IPS DF 4.7 (cell line): Measurements from ENCODE around the gene APBB3.
"Not testable (repeated sequence)": the region's sequence is repeated elsewhere in the genome, so short reads cannot be mapped to it uniquely, and the experiment has no call there.

Source experiments
- DNase-seq: peaks from one replicate; pipeline ENCODE4 v3.0.0-alpha.2; 2013; ENCODE audit warnings: low spot score; ENCODE audit errors: extremely low read depth

The APBB3 gene, protein sequence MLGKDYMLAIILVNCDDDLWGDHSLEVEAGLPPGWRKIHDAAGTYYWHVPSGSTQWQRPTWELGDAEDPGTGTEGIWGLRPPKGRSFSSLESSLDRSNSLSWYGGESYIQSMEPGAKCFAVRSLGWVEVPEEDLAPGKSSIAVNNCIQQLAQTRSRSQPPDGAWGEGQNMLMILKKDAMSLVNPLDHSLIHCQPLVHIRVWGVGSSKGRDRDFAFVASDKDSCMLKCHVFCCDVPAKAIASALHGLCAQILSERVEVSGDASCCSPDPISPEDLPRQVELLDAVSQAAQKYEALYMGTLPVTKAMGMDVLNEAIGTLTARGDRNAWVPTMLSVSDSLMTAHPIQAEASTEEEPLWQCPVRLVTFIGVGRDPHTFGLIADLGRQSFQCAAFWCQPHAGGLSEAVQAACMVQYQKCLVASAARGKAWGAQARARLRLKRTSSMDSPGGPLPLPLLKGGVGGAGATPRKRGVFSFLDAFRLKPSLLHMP

DNA sequence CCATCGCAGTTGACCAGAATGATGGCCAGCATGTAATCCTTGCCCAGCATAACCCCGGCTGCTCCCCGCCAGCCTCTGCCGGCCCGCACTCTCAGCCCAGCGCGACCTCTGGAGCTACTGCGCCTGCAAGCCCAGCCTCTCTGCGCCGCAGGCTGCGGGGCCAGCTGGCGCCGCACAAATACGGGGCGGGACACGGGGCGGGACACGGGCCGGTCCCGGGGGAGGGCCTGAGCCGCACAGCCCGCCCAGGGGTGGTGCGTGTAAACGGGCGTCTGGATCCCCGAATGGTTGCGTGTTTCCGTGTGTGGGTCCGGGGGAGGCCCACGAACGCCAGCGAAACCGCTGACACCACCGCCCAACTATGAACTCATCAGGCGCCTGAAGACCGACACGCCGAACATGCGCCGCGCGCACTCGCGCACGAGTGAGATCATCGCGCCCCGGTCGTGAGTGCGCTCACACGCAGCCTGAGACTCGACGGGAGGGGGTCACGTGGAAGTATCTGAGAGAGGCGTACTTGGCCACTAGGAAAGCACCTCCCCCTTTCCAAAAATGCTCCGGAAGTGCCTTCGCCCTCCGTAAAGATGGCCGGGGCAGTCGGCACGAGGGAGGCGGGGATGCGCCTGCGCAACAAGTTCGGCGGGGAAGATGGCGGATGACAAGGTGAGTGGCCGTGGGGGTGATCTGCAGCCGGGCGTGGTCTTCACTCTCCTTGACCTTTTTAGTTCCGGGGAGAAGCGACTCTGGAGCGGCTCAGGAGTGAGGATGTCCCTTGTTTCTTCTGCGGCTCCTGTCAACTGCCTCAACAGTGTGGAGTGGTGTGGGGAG is at the start of gene APBB3, which contains the start of gene SLC35A4:
TSS of gene APBB3 (minus strand) at position 403 of the 828 bp plus-strand sequence. CDS start at position 50, 353 bp downstream.
TSS of gene SLC35A4 (plus strand) at position 633 of the 828 bp plus-strand sequence. CDS start 2,342 bp downstream, outside the sequence.
- peak; percentile 93 for DNase-seq

DNA sequence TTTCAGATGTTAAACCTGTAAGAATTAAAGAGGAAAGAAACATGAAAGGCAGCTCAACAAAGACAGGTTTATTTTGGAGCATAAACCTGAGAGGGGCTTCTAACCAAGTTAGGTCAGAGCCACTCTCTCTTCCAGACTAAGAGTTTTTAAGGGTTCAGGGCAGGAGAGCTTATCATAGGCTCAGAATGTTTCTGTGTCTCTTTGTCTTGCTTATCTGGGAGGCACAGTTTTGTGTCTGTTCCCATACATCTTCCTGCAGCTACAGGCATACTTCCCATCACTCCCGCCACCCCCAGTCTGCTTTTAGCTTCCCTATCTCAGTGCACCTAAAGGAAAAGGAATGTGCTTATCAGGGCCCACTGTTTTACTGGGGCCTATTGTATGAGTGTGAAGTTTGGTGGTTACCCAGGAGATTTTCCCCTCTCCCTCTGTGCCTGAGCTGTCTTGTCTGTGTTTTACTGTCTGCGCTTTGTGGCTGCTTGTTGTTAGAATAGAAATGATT is 46.7 kb upstream of the APBB3 start:
- no peak for DNase-seq

DNA sequence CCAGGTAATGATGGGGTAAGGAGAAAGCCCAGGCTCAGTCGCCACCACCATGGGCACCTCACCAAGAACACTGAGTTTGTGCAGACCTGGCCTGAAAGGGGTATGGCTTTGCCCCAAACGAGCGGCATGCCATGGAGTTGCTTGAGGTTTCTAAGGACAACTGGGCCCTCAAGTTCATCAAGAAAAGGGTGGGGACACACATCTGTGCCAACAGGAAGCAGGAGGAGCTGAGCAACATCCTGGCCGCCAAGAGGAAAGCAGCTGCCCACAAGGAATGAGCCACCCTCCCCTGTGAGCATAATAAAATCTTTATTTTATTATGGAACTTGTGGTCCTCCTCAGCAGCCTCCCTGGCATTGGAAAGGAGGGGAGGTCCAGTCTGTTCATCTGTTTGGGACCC is 44.7 kb upstream of the APBB3 start:
- no peak for DNase-seq

DNA sequence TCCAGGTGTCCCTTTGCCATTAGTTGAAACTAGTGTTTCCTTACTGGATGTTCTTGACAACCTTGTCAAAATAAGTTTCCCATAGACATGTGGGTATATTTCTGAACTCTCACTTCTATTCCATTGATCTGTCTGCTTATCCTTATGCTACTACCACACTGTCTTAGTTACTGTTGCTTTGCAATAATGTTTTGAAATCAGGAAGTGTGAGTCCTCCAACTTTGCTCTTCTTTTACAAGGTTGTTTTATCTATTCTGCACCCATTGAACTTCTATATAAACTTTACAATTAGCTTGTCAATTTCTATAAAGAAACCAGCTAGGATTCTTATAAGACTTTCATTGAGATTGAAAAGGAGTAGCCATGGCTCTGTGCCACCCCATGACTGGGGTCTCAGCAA is 44.3 kb upstream of the APBB3 start:
- DNase-seq, result no peak

DNA sequence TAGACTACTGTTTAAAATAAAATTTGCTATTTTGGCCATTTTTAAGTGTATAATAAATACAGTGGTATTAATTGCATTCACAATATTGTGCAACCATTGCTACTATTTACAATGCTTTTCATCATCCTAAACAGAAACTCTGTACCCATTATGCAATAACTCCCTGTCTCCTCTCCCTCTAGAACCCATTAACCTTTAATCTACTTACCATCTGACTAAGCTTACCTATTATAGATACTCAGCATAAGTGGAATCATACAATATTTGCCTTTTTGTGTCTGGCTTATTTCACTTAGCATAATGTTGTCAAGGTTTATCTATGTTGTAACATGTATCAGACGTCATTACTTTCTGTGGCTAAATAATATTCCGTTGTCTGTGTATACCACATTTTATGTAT is 42.6 kb upstream of the APBB3 start:
- DNase-seq, result no peak

DNA sequence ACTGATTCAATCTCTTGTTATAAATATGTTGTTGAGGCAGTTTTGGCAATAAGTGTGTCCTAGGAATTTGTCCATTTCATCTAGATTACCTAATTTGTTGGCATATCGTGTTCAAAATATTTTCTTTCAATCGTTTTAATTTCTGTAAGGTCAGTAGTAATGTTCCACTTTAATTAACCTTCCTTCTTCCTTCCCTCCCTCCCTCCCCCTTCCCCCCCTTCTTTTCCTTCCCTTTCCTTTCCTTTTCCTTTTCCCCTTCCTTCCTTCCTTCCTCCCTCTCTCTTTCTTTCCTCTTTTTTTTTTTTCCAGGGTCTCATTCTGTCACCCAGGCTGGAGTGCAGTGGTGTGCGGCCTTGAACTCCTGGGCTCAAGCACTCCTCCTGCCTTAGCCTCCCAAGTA is 41.5 kb upstream of the APBB3 start:
- no peak for DNase-seq

DNA sequence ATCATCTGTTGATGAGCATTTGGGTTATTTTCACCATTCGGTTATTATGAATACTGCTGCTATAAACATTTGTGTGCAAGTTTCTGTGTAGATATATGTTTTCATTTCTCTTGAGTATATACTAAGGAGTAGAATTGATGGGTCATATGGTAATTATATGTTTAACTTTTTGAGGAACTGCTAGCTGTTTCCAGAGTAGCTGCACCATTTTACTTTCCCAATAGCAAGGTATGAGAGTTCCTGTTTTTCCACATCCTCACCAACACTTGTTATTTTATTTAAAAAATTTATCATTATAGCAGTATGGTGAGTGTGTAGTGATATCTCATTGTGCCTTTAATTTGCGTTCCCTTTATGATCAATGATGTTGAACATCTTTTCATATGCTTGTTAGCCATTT is 39.3 kb upstream of the APBB3 start:
- no peak for DNase-seq

DNA sequence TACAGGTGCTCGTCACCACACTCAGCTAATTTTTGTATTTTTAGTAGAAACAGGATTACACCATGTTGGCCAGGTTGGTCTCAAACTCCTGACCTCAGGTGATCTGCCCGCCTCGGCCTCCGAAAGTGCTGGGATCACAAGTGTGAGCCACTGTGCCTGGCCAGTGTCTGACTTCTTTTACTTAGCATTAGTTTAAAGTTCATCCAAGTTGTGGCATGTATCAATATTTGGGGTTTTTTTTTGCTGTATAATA is 39.0 kb upstream of the APBB3 start:
- not testable (repeated sequence) for DNase-seq

DNA sequence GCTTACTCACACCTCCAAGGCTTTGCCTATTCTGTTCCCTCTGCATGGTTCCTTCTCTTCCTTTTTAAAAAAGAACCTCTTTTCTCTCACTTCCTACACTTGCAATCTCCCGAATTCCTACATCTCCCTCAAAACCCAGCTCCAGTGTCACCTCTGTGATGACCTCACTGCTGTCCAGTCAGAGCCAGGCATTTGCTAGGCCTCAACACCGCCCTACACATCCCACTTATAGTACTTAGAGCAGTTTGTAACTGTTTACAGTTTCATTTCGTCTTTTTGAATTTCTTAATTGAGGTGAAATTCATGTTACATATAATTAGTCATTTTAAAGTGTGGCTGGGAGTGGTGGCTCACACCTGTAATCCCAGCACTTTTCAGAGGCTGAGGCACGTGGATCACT is 37.7 kb upstream of the APBB3 start:
- DNase-seq, result no peak

DNA sequence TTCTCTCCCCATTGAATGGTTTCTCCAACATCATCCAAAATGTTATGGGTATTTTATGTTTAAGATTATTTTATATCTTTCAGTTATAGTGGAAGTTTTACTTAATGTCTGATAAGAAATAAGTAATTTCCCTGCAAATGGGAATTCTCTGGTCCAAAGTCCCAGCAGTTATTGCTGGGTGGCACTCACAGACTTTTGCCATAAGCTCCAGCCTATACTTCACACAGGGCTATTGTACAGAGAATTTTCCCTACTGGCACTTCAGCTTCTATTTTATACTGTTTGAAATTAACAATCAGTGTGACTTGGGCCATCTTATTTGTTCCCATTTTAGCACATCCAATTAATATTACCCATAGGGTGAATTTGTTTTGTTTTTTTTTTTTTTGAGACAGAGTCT is 35.7 kb upstream of the APBB3 start:
- no peak for DNase-seq

DNA sequence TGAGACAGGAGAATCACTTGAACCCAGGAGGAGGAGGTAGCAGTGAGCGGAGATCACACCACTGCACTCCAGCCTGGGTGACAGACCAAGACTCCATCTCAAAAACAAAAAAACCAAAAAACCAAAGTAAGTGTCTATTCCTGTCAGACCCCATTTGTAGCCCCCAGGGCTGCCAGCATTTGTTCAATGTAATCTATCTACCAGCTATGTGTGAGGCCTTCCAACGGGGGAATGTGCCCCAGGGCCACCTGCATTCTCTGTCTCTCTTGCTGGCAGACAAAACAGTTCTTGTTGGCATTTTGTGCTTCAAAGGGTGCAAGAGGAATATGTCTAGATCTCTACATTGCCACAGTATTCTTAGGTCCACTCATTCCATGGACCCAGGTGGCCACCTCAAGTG is 34.4 kb upstream of the APBB3 start:
- DNase-seq, result no peak

DNA sequence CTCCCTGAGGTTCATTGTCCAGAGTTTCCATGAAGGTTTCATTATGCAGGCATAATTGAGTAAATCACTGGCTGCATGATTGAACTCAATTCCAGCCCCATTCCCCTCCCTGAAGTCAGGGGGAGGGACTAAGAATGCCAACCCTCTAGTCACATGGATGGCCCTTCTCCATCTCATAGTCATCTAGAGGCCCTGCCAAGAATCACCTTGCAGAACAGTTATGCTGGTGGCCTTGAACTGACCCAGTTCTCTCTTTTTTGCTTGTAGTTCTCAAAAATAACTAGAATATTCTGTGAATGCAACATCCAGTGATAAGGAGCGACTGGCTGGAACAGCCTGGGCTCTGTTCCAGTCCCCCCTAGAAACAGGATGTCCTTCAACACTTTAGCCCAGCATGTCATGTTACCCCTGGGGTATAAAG is 31.9 kb upstream of the APBB3 start:
- no peak for DNase-seq

DNA sequence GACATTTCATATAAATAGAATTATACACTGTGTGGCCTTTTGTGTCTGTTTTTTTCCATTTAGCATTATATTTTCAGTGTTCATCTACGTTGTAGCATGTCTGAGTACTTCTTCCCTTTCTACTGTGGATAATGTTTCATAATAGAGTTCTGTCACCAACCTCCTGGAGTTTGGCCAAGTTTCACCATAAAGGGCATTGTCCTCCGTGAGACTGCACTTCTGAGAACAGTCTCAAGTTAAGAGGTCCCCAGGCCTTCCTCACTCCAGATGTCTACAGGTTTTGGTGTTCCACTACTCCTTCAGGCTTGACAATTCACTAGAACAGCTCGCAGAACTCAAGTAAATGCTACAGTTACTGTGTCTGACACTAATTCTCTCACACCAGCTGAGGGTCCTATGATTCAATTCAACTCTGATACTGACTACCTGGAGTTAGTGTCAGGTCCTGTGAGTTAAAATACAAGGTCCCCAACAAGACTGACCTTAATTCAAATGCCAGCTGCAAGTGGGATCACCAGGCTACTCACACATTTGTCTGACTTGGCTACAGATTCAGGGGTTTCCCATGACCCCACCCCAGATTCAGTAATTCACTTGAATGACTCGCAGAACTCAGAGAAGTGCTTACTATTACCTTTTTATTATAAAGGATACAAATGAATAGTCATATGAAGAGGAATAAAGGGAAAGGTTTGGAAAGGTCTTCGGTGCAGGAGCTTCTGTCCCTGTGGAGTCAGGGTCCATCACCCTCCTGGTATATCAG is 31.3 kb upstream of the APBB3 start:
- no peak for DNase-seq

DNA sequence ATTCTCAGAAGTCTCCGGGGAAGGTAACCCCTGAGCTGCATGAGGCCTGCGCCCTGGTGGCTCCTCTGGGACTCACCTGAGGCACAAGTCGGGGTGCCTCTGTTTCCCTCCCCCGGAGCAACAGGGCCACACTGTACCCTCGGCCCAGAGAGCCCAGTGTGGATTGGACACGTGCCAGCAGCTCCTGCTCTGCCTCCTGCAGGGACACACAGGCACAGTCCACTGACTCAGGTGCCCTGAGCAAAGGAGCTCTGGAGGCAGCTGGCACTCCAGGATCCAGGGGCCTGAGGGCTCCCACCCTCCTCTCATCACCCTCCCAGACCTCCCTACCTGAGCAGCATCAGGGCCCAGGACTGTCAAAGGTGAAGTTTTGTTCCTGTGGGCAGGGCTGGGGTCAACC is 29.8 kb upstream of the APBB3 start:
- DNase-seq, result no peak

DNA sequence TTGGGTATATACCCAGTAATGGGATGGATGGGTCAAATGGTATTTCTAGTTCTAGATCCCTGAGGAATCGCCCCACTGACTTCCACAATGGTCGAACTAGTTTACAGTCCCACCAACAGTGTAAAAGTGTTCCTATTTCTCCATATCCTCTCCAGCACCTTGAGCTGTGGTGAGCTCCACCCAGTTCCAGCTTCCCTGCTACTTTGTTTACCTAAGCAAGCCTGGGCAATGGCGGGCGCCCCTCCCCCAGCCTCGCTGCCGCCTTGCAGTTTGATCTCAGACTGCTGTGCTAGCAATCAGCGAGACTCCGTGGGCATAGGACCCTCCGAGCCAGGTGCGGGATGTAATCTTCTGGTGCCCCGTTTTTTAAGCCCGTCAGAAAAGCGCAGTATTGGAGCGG is 28.7 kb upstream of the APBB3 start:
- not testable (repeated sequence) for DNase-seq

DNA sequence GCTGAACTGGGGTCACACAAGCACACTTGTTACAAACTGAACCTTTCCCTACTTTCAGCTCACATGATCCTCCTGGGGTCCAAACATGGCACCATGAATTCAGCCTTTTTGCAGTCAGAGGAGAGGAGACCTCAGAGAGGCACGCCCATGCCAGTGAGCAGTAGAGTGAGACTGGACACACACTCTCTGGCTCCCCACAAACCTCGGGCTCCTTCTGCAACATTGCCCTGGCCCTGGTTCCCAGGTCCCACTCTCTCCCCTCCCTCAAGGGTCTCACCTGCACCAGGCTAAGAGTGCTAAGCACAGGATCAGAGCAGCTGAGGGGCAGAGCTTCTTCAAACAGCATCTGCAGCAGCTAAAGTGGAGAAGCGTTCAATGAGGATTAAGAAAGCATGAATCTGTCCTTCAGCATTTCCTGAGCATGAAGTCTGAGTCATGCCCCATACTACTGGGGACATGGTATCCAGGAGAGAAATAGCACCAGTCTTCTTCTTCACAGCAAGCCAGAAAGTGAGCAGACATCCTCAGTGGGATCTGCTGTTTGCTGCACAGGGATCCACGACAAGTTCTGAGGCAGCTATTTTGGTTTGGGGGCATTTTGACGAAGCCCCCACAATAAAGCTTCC is 27.5 kb upstream of the APBB3 start:
- DNase-seq, result no peak

DNA sequence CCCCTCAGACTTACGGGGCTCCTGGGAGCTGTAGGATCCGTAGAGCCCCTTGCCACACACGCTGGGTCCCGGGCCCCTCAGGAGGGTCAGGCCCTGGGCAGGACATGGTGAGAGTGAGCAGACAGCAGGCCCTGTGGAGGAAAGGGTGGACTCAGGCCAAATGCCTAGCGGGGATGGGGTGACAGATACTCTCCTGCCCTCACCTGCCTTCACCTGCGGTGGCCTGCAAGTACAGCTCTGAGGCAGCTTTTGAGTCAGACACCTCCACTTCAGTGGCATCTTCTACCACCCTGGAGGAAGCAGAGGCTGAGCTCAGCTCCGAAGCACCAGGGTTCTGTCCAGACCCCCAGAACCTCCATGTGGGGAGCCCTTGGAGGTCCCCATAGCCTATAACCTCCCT is 26.5 kb upstream of the APBB3 start:
- no peak for DNase-seq

DNA sequence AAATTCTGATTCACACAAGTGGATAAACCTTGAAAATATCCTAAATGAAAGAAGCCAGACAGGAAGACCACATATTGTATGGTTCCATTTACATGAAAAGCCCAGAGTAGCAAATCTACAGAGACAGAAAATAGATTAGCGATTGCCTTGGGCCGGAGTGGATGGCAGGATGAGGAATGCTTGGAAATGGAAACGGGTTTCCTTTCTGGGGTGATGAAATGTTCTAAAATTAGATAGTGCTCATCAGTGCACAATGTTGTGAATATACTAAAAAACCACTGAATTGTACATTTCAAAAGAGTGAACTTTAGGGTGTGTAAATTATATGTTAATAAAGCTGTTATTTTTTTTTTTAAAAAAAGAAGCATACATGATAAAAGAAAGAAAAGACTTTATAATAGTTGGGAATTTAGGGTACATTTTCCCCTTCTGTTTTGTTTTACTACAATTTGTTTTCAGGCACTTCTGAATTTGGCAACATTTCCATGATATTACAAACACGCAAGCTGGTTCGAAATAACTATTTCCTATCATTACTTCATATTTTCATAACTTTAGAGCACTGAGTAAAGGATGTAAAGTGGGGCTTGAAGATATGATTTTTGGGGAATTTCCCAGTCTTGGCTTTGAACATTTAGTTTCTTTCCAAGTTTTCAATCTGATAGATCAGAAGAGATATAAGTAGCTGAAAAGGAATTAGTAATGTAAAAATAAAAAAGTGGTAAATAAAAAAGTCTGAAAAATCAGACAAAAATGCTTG is 24.1 kb upstream of the APBB3 start:
- no peak for DNase-seq

DNA sequence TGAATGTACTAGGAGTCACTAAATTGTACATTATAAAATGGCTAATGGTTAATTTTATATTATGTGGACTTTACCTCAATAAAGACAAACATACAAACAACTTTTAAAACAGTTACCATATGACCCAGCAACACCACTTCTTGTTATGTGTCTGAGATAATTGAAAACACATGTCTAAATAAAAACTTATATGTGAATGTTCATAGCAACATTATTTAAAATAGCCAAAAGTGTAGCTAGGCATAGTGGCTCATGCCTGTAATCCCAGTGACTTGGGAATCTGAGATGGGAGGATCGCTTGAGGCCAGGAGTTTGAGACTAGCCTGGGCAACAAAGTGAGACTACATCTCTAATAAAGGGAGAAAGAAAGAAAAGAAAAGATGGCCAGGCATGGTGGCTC is 23.1 kb upstream of the APBB3 start:
- DNase-seq, result no peak

DNA sequence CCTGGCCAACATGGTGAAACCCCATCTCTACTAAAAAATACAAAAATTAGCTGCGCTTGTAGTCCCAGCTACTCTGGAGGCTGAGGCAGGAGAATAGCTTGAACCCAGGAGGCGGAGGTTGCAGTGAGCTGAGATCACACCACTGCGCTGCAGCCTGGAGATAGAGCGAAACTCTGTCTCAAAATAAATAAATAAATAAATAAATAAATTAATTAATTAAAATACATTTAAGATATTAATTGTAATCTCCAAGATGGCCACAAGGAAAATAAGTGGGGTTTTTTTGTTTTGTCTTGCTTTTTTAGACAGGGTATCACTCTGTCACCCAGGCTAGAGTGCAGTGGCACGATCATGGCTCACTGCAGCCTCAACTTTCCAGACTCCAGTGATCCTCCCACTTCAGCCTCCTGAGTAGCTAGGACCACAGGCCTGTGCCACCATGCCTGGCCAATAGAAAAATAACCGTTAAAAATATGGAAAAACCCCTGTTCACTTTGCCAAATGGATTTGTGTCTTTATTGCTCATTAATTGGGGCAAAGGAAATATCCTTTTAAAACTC is 14.9 kb upstream of the APBB3 start:
- not testable (repeated sequence) for DNase-seq
